GM19023 (cell line): ENCODE results near the gene PTTG1IP2.

Source experiments
- ATAC-seq: cut with Tn5 transposase; IDR thresholded peaks from one replicate; pipeline ENCODE4 v1.9.1; 2021; ENCODE audit warnings: mild to moderate bottlenecking, moderate library complexity; ENCODE audit not compliant: unreplicated experiment

Gene PTTG1IP2

GRCh38 chr7:90474284-90475210 lies 5.1 kb downstream of the PTTG1IP2 start:
- no peak for ATAC-seq

- no peak for ATAC-seq
Observed at GRCh38 chr7:90483251-90483650, 13.8 kb downstream of the PTTG1IP2 start.

GRCh38 chr7:90484706-90485105 lies 15.3 kb downstream of the PTTG1IP2 start:
- no peak for ATAC-seq

- ATAC-seq = no peak
Observed at GRCh38 chr7:90485734-90486316, 16.4 kb downstream of the PTTG1IP2 start.

- ATAC-seq = no peak
Observed at GRCh38 chr7:90487808-90488207, 18.4 kb downstream of the PTTG1IP2 start.

GRCh38 chr7:90488220-90488619 lies 18.8 kb downstream of the PTTG1IP2 start:
- no peak for ATAC-seq

GRCh38 chr7:90492250-90492649 lies 22.8 kb downstream of the PTTG1IP2 start:
- ATAC-seq = no peak

GRCh38 chr7:90495241-90495640 lies 25.8 kb downstream of the PTTG1IP2 start:
- no peak for ATAC-seq

- ATAC-seq = no peak
Observed at GRCh38 chr7:90502539-90502938, 33.1 kb downstream of the PTTG1IP2 start.

GRCh38 chr7:90503367-90503766 lies 33.9 kb downstream of the PTTG1IP2 start:
- ATAC-seq = no peak

GRCh38 chr7:90507692-90508091 lies 38.3 kb downstream of the PTTG1IP2 start:
- ATAC-seq = no peak

- ATAC-seq = no peak
Observed at GRCh38 chr7:90511776-90512175, 42.3 kb downstream of the PTTG1IP2 start.

GRCh38 chr7:90512821-90513254 lies 43.4 kb downstream of the PTTG1IP2 start:
- ATAC-seq = no peak

- ATAC-seq = no peak
Observed at GRCh38 chr7:90516257-90516656, 46.8 kb downstream of the PTTG1IP2 start.

- ATAC-seq = no peak
Observed at GRCh38 chr7:90518630-90519029, 49.2 kb downstream of the PTTG1IP2 start.

GRCh38 chr7:90520484-90520883 lies 51.0 kb downstream of the PTTG1IP2 start:
- ATAC-seq = no peak

- ATAC-seq = no peak
Observed at GRCh38 chr7:90530263-90530662, 60.8 kb downstream of the PTTG1IP2 start.

- ATAC-seq = peak; percentile 52
Observed at GRCh38 chr7:90532231-90532929, 62.9 kb downstream of the PTTG1IP2 start.

GRCh38 chr7:90536449-90536848 lies 67.0 kb downstream of the PTTG1IP2 start:
- peak; percentile 54 for ATAC-seq

GRCh38 chr7:90538405-90538804 lies 69.0 kb downstream of the PTTG1IP2 start:
- ATAC-seq = no peak

- no peak for ATAC-seq
Observed at GRCh38 chr7:90540406-90540805, 71.0 kb downstream of the PTTG1IP2 start.

- ATAC-seq = no peak
Observed at GRCh38 chr7:90551036-90551435, 81.6 kb downstream of the PTTG1IP2 start.
